Aorta (tissue), 5 donors: Measurements from ENCODE around the gene BLTP2. TPM values are rescaled to one million over a fixed set of nuclear protein-coding genes. Genes with fewer than 3 reads are reported as not detected.
"Not testable (repeated sequence)": the region's sequence is repeated elsewhere in the genome, so short reads cannot be mapped to it uniquely, and the experiment has no call there.

Experiments used
- ATAC-seq: fragments of 200-7000 bp; cut with Tn5 transposase; one replicate; pipeline ENCODE4 v1.9.1; 2022; ENCODE audit warnings: moderate library complexity; ENCODE audit not compliant: low FRiP score
- DNase-seq, 2 donors: peaks; one replicate each; pipeline ENCODE4 v3.0.0-alpha.2; 2020
- H3K27ac ChIP-seq, 2 donors: one replicate each; pipeline ENCODE4 v1.5.1; 2013; ENCODE audit warnings: low read length in 2 of 2, mild to moderate bottlenecking in 2 of 2, moderate library complexity in 2 of 2, control low read depth in 1 of 2, inconsistent platforms in 1 of 2, low read depth in 1 of 2
- H3K27me3 ChIP-seq, 2 donors: one replicate each; pipeline ENCODE4 v1.6.1; 2013; ENCODE audit warnings: control low read depth in 1 of 2, low read length in 1 of 2, mild to moderate bottlenecking in 1 of 2, moderate library complexity in 1 of 2; ENCODE audit not compliant: insufficient read depth in 2 of 2, control insufficient read depth in 1 of 2
- H3K36me3 ChIP-seq, 2 donors: one replicate each; pipeline ENCODE4 v1.6.1; 2013; ENCODE audit warnings: control low read depth in 1 of 2, low read length in 1 of 2, mild to moderate bottlenecking in 1 of 2; ENCODE audit not compliant: insufficient read depth in 2 of 2, control insufficient read depth in 1 of 2
- H3K4me1 ChIP-seq, 2 donors: one replicate each; pipeline ENCODE4 v1.6.1; 2013; ENCODE audit warnings: low read length in 2 of 2, control low read depth in 1 of 2, mild to moderate bottlenecking in 1 of 2, moderate library complexity in 1 of 2; ENCODE audit not compliant: insufficient read depth in 2 of 2, control insufficient read depth in 1 of 2
- H3K4me3 ChIP-seq, 2 donors: one replicate each; pipeline ENCODE4 v1.5.1; 2013; ENCODE audit warnings: low read length in 2 of 2, control low read depth in 1 of 2, mild to moderate bottlenecking in 1 of 2
- H3K9me3 ChIP-seq: one replicate; pipeline ENCODE4 v1.6.1; 2013; ENCODE audit warnings: mild to moderate bottlenecking, low read length; ENCODE audit not compliant: control insufficient read depth
- WGBS, 2 donors: extraction: QIAGEN DNeasy Blood & Tissue Kit; methylation state at CpG; one replicate each; pipeline ENCODE4 v1.1.7; 2013; 5-methylcytosine and 5-hydroxymethylcytosine counted together
- intact Hi-C, 2 donors: fragments of 100-400 bp; cut with DNase I; formaldehyde crosslinking; loops; one replicate each; pipeline versions ENCODE4 v1.14.2 to v1.15.0; 2022
- polyA plus RNA-seq, 2 donors: library from polyadenylated mRNA; stranded (reverse); fragments of 200-250 nt; gene quantifications; one replicate each; pipeline ENCODE4 v1.2.3, GENCODE V29; 2013
- total RNA-seq, 2 donors: library from RNA; stranded (reverse); fragmentation: NEBNext Ultra II Directional; extraction: Animal tissue kit (Norgen Biotek cat#: 25700); gene quantifications; one replicate each; pipeline ENCODE4 v1.2.1, GENCODE V29; 2021
- donor health status: healthy with polysubstance abuse.
- donor health status: Bipolar disorder and iron deficiency.
- donor health status: DM: no; HTN: no; CAD: no.
- donor health status: DM: no; HTN: no; CAD: no.
- donor health status: DM: yes; HTN: yes; CAD: no.

BLTP2 gene
- total and polyA plus RNA-seq, 4 donors = 27.7 to 135 (median 64.2) TPM

DNA sequence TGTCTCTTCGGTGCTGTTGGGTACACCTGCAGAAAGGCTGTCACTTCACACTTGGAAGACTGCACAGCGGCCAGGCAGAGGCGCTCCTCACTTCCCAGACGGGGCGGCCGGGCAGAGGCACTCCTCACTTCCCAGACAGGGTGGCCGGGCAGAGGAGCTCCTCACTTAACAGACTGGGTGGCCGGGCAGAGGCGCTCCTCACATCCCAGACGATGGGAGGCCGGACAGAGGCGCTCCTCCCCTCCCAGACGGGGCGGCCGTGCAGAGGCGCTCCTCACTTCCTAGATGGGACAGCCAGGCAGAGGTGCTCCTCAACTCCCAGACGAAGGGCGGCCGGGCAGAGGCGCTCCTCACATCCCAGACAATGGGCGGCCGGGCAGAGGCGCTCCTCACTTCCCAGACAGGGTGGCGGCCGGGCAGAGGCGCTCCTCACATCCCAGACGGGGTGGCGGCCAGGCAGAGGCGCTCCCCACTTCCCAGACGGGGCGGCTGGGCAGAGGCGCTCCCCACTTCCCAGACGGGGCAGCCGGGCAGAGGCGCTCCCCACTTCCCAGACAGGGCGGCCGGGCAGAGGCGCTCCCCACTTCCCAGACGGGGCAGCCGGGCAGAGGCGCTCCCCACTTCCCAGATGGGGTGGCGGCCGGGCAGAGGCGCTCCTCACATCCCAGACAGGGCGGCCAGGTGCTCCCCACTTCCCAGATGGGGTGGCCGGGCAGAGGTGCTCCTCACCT, 14.0 kb upstream of the BLTP2 start:
- H3K4me3 ChIP-seq, H3K27ac ChIP-seq, ATAC-seq, DNase-seq, H3K4me1 ChIP-seq, intact Hi-C loops, H3K36me3 ChIP-seq, H3K9me3 ChIP-seq, H3K27me3 ChIP-seq: not testable (repeated sequence)
- WGBS, 2 donors = 96 to 97% methylated on average over 41 to 46 of the region's 46 CpGs

DNA sequence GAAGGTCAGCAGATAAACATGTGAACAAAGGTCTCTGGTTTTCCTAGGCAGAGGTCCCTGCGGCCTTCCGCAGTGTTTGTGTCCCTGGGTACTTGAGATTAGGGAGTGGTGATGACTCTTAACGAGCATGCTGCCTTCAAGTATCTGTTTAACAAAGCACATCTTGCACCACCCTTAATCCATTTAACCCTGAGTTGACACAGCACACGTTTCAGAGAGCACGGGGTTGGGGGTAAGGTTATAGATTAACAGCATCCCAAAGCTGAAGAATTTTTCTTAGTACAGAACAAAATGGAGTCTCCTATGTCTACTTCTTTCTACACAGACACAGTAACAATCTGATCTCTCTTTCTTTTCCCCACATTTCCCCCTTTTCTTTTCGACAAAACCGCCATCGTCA, 13.4 kb upstream of the BLTP2 start:
- 94 to 96% methylated on average over 4 to 5 of the region's 8 CpGs for WGBS, 2 donors
- H3K27ac ChIP-seq, DNase-seq, H3K36me3 ChIP-seq, ATAC-seq, intact Hi-C loops, H3K9me3 ChIP-seq, H3K27me3 ChIP-seq, H3K4me1 ChIP-seq, H3K4me3 ChIP-seq: not testable (repeated sequence)

DNA sequence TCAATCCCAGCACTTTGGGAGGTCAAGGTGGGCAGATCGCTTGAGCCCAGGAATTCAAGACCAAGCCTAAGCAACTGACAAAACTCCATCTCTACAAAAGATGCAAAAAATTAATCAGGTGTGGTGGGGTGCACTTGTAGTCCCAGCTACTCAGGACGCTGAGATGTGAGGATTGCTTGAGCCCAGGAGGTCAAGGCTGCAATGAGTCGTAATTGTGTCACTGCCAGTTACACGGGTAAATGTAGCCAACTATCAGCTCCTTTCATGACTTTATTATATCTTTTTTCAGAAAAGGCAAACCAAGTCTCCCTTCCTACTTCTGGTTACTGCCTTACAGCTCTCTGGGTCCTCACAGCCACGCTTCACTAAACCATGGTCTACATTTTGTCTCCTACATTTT, 12.8 kb upstream of the BLTP2 start:
- Histone ChIP-seq H3K27me3 (no peaks in the 10 kb centered on the region), H3K36me3 (no peaks in the 10 kb centered on the region), H3K27ac (no peak overlapping the region), H3K4me3 (no peak overlapping the region), H3K4me1 (no peaks in the 10 kb centered on the region), H3K9me3 (no peaks in the 10 kb centered on the region)
- 81 to 85% methylated on average over 5 of the region's 5 CpGs for WGBS, 2 donors
- no peak for DNase-seq
- ATAC-seq = no peak
- intact Hi-C loops = no loop called here

DNA sequence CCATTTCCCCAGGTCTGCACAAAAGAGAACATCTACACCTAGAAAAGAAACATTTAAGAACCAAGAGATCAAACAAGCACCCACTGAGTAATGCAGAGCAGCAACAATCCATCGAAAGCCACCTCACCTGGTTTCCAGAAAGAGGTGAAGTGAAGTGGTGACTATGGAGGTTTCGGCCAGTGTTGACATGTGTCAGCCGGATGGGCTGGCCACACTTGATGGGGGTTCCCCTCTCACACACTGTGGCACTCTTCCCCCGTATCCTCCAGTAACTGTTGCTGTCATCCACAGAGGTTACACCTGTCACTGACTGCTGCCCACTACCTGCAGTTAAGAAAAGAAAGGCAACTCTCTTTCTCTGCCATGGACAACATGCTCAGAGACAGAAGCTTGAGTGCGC, 10.2 kb upstream of the BLTP2 start:
- Histone ChIP-seq H3K27ac (no peak overlapping the region), H3K4me3 (no peak overlapping the region), H3K4me1 (no peaks in the 10 kb centered on the region), H3K9me3 (no peaks in the 10 kb centered on the region), H3K27me3 (no peaks in the 10 kb centered on the region), H3K36me3 (no peaks in the 10 kb centered on the region)
- ATAC-seq = no peak
- 87 to 92% methylated on average over 5 of the region's 5 CpGs for WGBS, 2 donors
- intact Hi-C loops = no loop called here
- DNase-seq = no peak

DNA sequence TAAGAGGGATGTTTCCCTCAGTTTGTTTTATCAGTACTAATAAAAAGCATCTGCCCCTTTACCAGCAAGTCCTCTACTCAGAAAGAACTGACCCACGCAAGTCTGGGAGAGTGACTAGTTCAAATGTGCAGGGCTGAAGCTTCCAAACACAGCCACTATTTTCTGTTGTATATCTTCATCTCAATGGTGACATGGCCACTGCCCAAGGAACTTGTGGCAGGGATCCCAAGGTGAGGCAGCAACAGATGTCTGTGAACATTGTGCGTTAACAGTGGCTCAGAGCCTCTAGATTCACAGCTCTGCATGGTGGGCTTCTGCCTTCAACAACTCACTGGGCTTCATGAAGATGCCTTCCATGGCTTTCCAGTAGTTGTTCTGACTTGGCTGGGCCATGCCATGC, 3.7 kb upstream of the BLTP2 start:
- 75% methylated on average over 2 of the region's 2 CpGs for WGBS, 2 donors
- no peak for ATAC-seq
- H3K27ac ChIP-seq = no peak overlapping the region
- intact Hi-C loops = no loop called here
- H3K27me3 ChIP-seq = no peaks in the 10 kb centered on the region
- no peaks in the 10 kb centered on the region for H3K9me3 ChIP-seq
- DNase-seq = no peak
- no peak overlapping the region for H3K4me3 ChIP-seq
- peaks cover 0 to 5% of the 10 kb centered on the region in 2 donors for H3K36me3 ChIP-seq
- H3K4me1 ChIP-seq = no peaks in the 10 kb centered on the region

DNA sequence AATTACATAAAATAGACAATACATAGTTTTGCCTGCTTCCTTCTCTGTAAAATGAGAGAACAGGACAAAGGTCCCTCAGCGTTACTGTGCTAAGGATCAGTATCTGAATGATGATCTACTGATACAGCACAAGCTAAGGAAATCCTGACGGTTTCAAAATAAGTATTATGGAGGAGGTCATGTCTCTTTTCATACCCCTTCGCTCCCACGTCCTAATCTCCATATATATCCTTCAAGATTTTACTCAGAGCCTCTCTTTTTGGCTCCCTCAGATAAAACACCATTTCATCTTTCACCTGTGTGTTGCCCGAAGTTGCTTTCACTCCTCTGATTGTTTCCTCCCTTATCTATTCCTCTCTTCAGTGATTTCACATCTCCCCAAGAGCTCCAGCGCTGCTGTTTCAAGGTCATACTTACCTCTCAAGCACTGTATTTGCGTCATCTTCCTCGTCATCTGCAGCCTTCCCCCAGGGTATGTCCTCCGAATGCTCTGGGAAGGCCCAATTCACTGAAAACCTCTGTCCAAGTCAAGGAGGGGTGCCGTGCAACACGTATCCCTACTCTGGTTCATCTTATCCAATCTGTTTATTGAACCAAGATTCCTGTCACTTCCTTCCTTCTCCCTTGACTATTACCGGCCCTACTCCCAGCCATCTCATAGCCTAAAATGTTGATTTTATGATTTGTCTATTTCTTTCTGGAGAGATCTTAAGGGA, 1.2 kb upstream of the BLTP2 start:
- intact Hi-C loops = no loop called here
- ATAC-seq = no peak
- Histone ChIP-seq H3K4me3 (no peak overlapping the region), H3K4me1 (no peaks in the 10 kb centered on the region), H3K36me3 (peaks cover 0 to 5% of the 10 kb centered on the region in 2 donors), H3K9me3 (no peaks in the 10 kb centered on the region), H3K27ac (peak overlapping the region; percentile 70 to 84), H3K27me3 (no peaks in the 10 kb centered on the region)
- 69 to 72% methylated on average over 12 of the region's 12 CpGs for WGBS, 2 donors
- DNase-seq = no peak

DNA sequence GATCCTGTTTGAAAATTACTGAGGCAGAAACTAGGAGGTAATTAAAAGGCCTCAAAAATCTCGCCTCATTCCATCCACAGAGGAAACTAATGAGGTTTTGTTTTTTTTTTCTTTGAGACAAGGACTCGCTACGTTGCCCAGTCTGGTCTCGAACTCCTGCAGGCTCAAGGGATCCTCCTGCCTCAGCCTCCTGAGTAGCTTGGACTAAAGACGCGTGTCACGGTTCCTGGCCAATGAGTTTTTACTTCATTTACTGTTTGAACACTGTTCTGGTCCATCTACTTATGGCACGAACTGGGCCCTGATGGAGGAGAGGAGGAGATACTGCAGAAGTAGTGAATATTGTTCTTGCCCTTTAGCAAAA, 600 bp upstream of the BLTP2 start:
- DNase-seq (no peak), ATAC-seq (no peak)
- Histone ChIP-seq H3K27me3 (no peaks in the 10 kb centered on the region), H3K36me3 (peaks cover 0 to 7% of the 10 kb centered on the region in 2 donors), H3K4me3 (peak overlapping the region in 1 of 2 donors; percentile 49), H3K27ac (peak overlapping the region in 1 of 2 donors; percentile 87), H3K4me1 (no peaks in the 10 kb centered on the region), H3K9me3 (no peaks in the 10 kb centered on the region)
- intact Hi-C loops = no loop called here
- 15 to 21% methylated on average over 8 of the region's 8 CpGs for WGBS, 2 donors

DNA sequence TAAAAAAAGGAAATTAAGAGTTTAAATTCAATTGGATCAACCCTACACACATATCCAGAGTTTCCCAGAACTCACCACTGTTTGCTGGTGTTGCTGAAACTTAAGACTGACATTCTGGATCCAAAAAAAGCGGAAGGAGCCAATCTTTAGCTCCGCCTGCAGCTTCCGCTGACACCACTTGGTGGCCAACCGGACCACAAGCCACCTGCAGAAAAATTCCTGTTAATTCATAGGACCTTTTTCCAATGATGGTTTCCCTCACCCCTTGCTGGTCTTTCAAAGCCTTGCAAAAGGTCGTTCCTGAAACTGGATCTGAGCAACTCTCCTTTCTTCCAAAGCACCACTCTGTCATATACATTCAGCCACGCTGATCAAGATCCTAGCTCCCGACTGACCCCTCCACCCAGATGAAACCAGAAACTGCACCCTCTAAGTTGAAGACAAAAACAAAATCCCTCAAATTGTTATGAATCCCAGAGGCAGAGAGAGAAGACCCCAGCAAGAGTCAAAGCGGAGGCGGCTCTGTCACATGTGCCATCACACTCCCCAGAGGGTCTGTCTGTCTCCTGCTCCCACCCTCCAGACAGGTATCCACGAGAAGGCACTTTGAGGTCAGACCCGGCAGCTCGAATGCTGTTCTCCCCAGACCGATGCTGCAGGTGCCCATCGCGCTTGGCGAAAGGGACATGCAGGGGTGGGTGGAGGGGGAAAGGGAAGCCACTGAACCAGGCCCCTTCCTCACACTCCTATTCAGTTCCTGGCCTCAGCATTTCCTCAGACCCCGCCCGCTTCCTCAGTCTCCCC, 773 bp downstream of the BLTP2 start:
- Histone ChIP-seq H3K27me3 (no peaks in the 10 kb centered on the region), H3K36me3 (peaks cover 4 to 12% of the 10 kb centered on the region in 2 donors), H3K4me3 (peak overlapping the region; percentile 86 to 89), H3K27ac (peak overlapping the region; percentile 22 to 43), H3K4me1 (no peaks in the 10 kb centered on the region), H3K9me3 (no peaks in the 10 kb centered on the region)
- WGBS, 2 donors = 0% methylated on average over 15 to 18 of the region's 18 CpGs
- ATAC-seq (no peak), DNase-seq (peak in 1 of 2 donors; percentile 76)
- intact Hi-C loops = no loop called here
